ENCODE measurements around the gene FOXF1.

DNA sequence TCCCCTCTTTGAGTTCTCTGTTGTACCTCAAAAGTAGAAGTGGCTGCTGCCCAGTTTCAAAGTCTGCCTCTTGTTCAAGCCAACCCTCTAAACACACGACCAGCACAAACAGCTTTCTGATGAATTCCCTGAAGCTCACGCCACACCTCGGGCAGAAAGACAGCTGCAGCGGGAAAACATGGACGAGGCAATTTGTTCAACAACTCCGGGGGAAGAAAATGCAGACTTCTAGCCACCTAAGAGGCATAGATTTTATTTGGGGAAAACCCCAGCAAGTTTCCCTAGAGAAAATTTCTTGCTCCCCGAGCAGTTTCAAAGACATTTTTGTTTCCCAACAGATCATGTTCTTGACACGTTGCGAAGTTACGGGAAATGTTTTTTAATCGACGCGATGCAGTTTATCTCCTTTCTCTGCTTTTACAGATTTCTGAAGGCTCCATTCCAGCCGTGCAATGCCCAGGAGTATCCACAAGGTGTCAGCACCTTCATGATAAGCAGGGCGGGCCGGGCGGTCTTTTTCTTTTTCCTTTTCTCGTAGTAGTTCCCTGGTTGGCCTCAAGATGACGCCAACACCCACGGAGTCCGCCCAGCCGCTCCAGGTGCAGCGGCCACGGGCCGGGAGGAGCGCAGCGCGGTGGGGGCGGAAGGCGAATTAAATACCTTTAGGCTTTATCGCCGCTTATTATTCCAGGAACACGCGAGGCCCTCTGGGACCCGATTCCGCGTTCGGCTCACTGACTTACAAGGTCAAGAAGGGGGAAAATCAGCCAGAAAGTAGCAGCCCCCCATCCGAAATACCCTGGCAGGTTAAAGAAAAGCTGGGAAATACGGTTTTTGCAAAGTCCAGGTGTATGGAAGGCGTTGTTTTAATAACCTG lies 53.4 kb downstream of the FOXF1 start:
- TF ChIP-seq, protein P1, sequence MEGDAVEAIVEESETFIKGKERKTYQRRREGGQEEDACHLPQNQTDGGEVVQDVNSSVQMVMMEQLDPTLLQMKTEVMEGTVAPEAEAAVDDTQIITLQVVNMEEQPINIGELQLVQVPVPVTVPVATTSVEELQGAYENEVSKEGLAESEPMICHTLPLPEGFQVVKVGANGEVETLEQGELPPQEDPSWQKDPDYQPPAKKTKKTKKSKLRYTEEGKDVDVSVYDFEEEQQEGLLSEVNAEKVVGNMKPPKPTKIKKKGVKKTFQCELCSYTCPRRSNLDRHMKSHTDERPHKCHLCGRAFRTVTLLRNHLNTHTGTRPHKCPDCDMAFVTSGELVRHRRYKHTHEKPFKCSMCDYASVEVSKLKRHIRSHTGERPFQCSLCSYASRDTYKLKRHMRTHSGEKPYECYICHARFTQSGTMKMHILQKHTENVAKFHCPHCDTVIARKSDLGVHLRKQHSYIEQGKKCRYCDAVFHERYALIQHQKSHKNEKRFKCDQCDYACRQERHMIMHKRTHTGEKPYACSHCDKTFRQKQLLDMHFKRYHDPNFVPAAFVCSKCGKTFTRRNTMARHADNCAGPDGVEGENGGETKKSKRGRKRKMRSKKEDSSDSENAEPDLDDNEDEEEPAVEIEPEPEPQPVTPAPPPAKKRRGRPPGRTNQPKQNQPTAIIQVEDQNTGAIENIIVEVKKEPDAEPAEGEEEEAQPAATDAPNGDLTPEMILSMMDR (IDR thresholded peaks at IDR 0.05): peak; percentile 100
- TF ChIP-seq POLR2A (IDR thresholded peaks at IDR 0.05) (no peak), EP300 (IDR thresholded peaks at IDR 0.05; ENCODE audit: low read depth) (no peak), POLR2AphosphoS5 (IDR thresholded peaks at IDR 0.05) (no peak)
